Suprapubic skin (tissue), 4 donors: Measurements from ENCODE around the gene NUCB1.

Source experiments
- EP300 ChIP-seq: sonication (generic); formaldehyde crosslinking; IDR thresholded peaks from one replicate; pipeline ENCODE4 v1.6.1; 2017; ENCODE audit warnings: antibody characterized with exemption
- POLR2A ChIP-seq, 2 donors: fragments of 450-650 bp; IDR thresholded peaks; one replicate each; pipeline ENCODE4 v1.6.1; 2017; ENCODE audit warnings: antibody characterized with exemption in 2 of 2, mild to moderate bottlenecking in 2 of 2, moderate library complexity in 2 of 2
- POLR2AphosphoS5 ChIP-seq, 3 donors: sonication (generic); formaldehyde crosslinking; IDR thresholded peaks; one replicate each; pipeline ENCODE4 v1.6.1; 2017; ENCODE audit warnings: antibody characterized with exemption in 3 of 3
- TF ChIP-seq, protein P1 (sequence below), 2 donors: fragments of 200-600 bp in 1 of 2; fragments of 450-650 bp in 1 of 2; sonication (generic) in 1 of 2; IDR thresholded peaks; one replicate each; pipeline ENCODE4 v1.5.1; 2016 to 2019; ENCODE audit warnings: antibody characterized with exemption in 2 of 2, mild to moderate bottlenecking in 1 of 2, moderate library complexity in 1 of 2

DNA sequence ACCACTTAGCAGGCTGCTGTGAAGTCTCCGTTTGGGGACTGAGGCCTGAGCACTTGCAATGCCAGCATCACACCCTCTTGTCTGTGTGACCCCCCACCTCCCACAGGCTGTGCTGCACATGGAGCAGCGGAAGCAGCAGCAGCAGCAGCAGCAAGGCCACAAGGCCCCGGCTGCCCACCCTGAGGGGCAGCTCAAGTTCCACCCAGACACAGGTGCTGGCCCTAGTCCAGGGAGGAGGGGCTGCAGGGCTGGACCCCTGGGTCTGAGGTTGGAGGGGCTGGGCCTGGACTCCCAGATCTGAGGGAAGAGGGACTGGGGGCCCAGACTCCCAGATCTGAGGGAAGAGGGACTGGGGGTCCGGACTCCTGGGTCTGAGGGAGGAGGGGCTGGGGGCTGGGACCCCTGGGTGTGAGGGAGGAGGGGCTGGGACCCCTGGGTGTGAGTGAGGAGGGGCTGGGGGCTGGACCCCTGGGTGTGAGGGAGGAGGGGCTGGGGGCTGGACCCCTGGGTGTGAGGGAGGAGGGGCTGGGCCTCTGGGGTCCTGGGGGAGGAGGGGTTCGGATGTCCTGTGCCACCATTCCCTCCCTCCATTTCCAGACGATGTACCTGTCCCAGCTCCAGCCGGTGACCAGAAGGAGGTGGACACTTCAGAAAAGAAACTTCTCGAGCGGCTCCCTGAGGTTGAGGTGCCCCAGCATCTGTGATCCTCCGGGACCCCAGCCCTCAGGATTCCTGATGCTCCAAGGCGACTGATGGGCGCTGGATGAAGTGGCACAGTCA is 21.8 kb downstream of the NUCB1 start:
- TF ChIP-seq, protein P1, sequence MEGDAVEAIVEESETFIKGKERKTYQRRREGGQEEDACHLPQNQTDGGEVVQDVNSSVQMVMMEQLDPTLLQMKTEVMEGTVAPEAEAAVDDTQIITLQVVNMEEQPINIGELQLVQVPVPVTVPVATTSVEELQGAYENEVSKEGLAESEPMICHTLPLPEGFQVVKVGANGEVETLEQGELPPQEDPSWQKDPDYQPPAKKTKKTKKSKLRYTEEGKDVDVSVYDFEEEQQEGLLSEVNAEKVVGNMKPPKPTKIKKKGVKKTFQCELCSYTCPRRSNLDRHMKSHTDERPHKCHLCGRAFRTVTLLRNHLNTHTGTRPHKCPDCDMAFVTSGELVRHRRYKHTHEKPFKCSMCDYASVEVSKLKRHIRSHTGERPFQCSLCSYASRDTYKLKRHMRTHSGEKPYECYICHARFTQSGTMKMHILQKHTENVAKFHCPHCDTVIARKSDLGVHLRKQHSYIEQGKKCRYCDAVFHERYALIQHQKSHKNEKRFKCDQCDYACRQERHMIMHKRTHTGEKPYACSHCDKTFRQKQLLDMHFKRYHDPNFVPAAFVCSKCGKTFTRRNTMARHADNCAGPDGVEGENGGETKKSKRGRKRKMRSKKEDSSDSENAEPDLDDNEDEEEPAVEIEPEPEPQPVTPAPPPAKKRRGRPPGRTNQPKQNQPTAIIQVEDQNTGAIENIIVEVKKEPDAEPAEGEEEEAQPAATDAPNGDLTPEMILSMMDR (IDR thresholded peaks at IDR 0.05): no peak
- TF ChIP-seq POLR2A (IDR thresholded peaks at IDR 0.05) (no peak), EP300 (no peak), POLR2AphosphoS5 (IDR thresholded peaks at IDR 0.05) (no peak)
